NCI-H1694 treated with DMSO at 0.1 percent for 48 hours (cell line): ENCODE data around the gene PIK3R4.

Experiments used
- DNase-seq: peaks from one replicate; lab custom pipeline; 2025; lab: John Stamatoyannopoulos, UW

Gene PIK3R4

DNA sequence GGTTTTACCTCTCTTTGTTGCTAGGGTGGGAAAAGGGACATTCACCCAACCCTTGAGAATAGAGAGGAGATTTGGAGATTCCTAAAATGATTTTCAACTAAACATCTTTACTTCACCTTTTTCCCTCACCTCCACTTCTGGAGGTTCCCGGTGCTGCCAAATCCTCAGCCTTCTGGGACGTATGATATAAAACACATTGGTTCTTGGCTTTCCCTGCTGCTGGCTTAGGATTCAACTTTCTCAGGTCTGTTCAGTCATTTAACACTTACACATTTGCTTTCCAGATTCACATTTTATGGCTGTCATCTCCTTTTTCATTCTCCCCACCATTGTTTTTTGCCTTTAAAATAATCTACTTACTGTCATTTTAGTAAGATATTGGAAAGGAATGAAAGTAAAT is 106.6 kb downstream of the PIK3R4 start:
- DNase-seq = no peak

DNA sequence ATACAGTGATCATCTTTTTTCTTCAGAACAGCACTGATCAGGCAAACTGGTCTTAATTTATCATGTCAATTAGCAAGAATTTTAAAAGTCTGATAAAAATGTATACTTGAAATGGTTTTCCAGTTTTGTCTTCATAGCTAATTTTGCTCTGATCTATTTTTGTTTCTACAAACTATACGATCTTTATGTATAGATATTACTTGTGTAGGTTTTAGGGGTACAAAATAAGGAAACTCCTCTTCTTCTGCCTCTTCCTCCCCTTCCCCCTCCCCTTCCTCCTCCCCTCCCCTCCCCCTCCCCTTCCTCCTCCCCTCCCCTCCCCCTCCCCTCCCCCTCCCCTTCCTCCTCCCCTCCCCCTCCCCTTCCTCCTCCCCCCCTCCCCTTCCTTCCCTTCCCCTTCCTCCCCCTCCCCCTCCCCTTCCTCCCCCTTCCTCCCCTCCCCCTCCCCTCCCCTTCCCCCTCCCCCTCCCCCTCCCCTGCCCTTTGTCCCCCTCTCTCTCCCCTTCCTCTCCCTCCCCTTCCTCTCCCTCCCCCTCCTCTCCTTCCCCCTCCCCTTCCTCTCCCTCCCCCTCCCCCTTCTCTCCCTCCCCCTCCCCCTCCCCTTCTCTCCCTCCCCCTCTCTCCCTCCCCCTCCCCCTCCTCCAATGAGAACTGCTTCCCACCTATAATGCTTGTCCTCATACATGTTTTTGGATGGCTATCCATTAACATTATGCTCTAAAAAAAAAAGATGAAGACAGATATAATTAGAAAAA is 110.0 kb downstream of the PIK3R4 start:
- no peak for DNase-seq

DNA sequence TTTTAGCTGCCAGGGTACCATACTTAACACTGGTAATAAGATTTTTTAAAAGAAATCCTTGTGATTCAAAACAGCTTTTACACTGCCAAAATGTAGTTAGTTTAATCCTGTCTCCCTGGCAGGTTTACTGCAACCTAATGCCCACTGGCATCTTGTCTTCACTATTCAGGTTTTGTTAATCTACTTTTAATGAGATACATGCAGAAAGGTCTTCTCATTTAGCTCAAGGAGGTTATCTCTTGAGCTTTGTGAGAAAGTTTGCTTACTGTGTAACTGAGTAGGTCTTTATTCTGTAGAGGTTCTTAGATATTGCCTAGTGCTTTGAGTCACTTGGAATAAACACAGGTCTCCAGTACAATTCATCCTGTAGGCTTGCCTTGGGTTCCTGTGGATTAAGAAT is 110.7 kb downstream of the PIK3R4 start:
- no peak for DNase-seq

DNA sequence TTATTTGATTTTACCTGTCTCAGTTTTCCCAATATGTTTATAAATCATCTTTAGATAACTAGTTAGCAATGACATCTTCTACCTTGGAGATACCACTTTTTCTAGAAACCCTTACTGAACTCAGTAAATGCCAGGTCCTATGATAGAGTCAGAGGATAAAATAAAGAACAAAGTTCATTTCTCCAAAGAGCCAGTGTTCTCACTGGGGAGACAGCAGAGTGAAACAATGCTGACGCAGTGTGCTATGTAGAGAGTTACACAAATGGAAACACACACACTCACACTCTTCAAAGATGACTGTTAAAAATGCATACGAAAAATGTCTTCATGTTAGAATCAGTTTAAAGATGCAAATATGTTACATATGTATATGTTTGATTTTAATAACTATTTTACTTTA is 111.3 kb downstream of the PIK3R4 start:
- no peak for DNase-seq
